HL-60 (cell line): ENCODE data around the gene LAMC3.

Experiments used
- CTCF ChIP-seq: IDR thresholded peaks from one replicate; pipeline ENCODE4 v1.5.1; 2011; ENCODE audit warnings: low read length, control low read depth, inconsistent platforms; ENCODE audit not compliant: insufficient read depth
- GABPA ChIP-seq: IDR thresholded peaks from 2 replicates; pipeline ENCODE4 v1.6.1; 2012; ENCODE audit warnings: low read depth
- POLR2AphosphoS5 ChIP-seq: IDR thresholded peaks from 2 replicates; pipeline ENCODE4 v1.6.1; 2012; ENCODE audit warnings: low read depth
- SPI1 ChIP-seq: IDR thresholded peaks from 2 replicates; pipeline ENCODE4 v1.6.1; 2012; ENCODE audit warnings: low read depth, mild to moderate bottlenecking, borderline replicate concordance

- TF ChIP-seq CTCF (no peak), GABPA (no peak), POLR2AphosphoS5 (no peak), SPI1 (no peak)
Measured at GRCh38 chr9:131111186-131111853, 102.3 kb downstream of the LAMC3 start.
